ENCODE measurements around the gene STRN4. TPM values are rescaled to one million over a fixed set of nuclear protein-coding genes. Genes with fewer than 3 reads are reported as not detected.

The STRN4 gene
- total RNA-seq, 1 experiment from 2014 or later: 89.5 TPM

- POLR2A ChIA-PET: interaction anchor here (0.7 kb wide), 1 partner anchor 70 kb away, joined by 3 read pairs; no protein-coding TSS in a partner anchor
These were observed 16.6 kb downstream of the STRN4 start for GRCh38 chr19:46729696-46730095.

GRCh38 chr19:46728693-46729339, 17.4 kb downstream of the STRN4 start:
- H3K4me1 ChIP-seq (ENCODE audit: control insufficient read depth, insufficient read depth, low read length): no peaks in the 10 kb centered on the region

More at GRCh38 chr19:46729696-46730095, 16.6 kb downstream of the STRN4 start:
- no TSS peak for BruUV-seq (replicated peaks)
- in situ Hi-C loops (cut with HindIII; ENCODE audit: low pct_unique_long_range_greater_than_20kb, low sequenced_read_pairs) (no loop called here), intact Hi-C loops (cut with micrococcal nuclease; ENCODE audit: unreplicated experiment) (no loop called here)
- H3K27ac ChIP-seq (ENCODE audit: low read length): no peak overlapping the region
- CTCF ChIA-PET: no interaction called here
- peaks cover 3% of the 10 kb centered on the region for H3K36me3 ChIP-seq (ENCODE audit: control insufficient read depth, insufficient read depth, low read length)
- no peaks in the 10 kb centered on the region for H3K9me3 ChIP-seq (ENCODE audit: control insufficient read depth, insufficient read depth, low read depth, low read length)
- H3K27me3 ChIP-seq (ENCODE audit: control insufficient read depth, insufficient read depth, low read length): no peaks in the 10 kb centered on the region
- H3K4me1 ChIP-seq (ENCODE audit: control insufficient read depth, insufficient read depth, low read length): no peaks in the 10 kb centered on the region
- H3K4me3 ChIP-seq (ENCODE audit: low read depth in 2 of 2, low read length in 2 of 2): no peak overlapping the region
- TF ChIP-seq REST (IDR thresholded peaks at IDR 0.05; ENCODE audit: insufficient read depth in 1 of 2, low read depth in 2 of 2, low read length in 1 of 2) (no peak), SIN3A (IDR thresholded peaks at IDR 0.05; ENCODE audit: borderline replicate concordance, insufficient read depth, low read depth, low read length) (no peak), CTCF (IDR thresholded peaks at IDR 0.05) (no peak), TCF7L2 (IDR thresholded peaks at IDR 0.05; ENCODE audit: low read depth, low read length) (no peak), POLR2AphosphoS5 (IDR thresholded peaks at IDR 0.05; ENCODE audit: low read depth, low read length) (no peak)
- ATAC-seq (no peak), DNase-seq (ENCODE audit: low read depth, low spot score) (no peak)

More at GRCh38 chr19:46728693-46729339, 17.4 kb downstream of the STRN4 start:
- Histone ChIP-seq H3K27me3 (ENCODE audit: control insufficient read depth, insufficient read depth, low read length) (no peaks in the 10 kb centered on the region), H3K27ac (ENCODE audit: low read length) (no peak overlapping the region), H3K4me3 (ENCODE audit: low read depth in 2 of 2, low read length in 2 of 2) (no peak overlapping the region), H3K9me3 (ENCODE audit: control insufficient read depth, insufficient read depth, low read depth, low read length) (no peaks in the 10 kb centered on the region), H3K36me3 (ENCODE audit: control insufficient read depth, insufficient read depth, low read length) (no peaks in the 10 kb centered on the region; the same call in 1 of the 2 replicates)
- DNase-seq (ENCODE audit: low read depth, low spot score) (no peak), ATAC-seq (peak; percentile 84)
- BruUV-seq (replicated peaks): no TSS peak
- POLR2A ChIA-PET: interaction anchor here (0.7 kb wide), 1 partner anchor 69 kb away, joined by 3 read pairs; no protein-coding TSS in a partner anchor
- in situ Hi-C loops (cut with HindIII; ENCODE audit: low pct_unique_long_range_greater_than_20kb, low sequenced_read_pairs) (no loop called here), intact Hi-C loops (cut with micrococcal nuclease; ENCODE audit: unreplicated experiment) (no loop called here)
- CTCF ChIA-PET: interaction anchor here (0.6 kb wide), 2 partner anchors 24 to 26 kb away, joined by 3 to 5 read pairs; no protein-coding TSS in a partner anchor
- no peak for TF ChIP-seq POLR2AphosphoS5 (IDR thresholded peaks at IDR 0.05; ENCODE audit: low read depth, low read length)
- TF ChIP-seq REST (IDR thresholded peaks at IDR 0.05; ENCODE audit: insufficient read depth in 1 of 2, low read depth in 2 of 2, low read length in 1 of 2): no peak
- TF ChIP-seq CTCF (IDR thresholded peaks at IDR 0.05): peak; percentile 94

Data from Panc1 (cell line).